CD8-positive, alpha-beta memory T cell (primary cell): ENCODE measurements around the gene LYPD6. TPM values are rescaled to one million over a fixed set of nuclear protein-coding genes. Genes with fewer than 3 reads are reported as not detected.

Experiments used
- CTCF ChIA-PET: fragments of 350-600 bp; sonication (Branson Sonifier 250); formaldehyde crosslinking; loops from one replicate; lab custom pipeline; 2021; ENCODE audit warnings: antibody characterized with exemption; lab: Charles Lee
- POLR2A ChIA-PET: fragments of 350-600 bp; sonication (Branson Sonifier 250); formaldehyde crosslinking; loops from one replicate; lab custom pipeline; 2021; ENCODE audit warnings: antibody characterized with exemption; lab: Charles Lee
- DNase-seq, 5 donors: peaks; one replicate each; pipeline versions ENCODE4 v3.0.0 to v3.0.0-alpha.2; 2020 to 2022; ENCODE audit warnings: mixed read lengths in 1 of 5
- H3K27ac ChIP-seq: one replicate; pipeline ENCODE4 v1.7.0; 2013; ENCODE audit warnings: low read depth, mild to moderate bottlenecking, low read length, moderate library complexity
- H3K27me3 ChIP-seq: 2 replicates; pipeline ENCODE4 v1.7.0; 2013; ENCODE audit warnings: low read length, mild to moderate bottlenecking; ENCODE audit not compliant: insufficient read depth, poor library complexity, severe bottlenecking
- H3K36me3 ChIP-seq: 2 replicates; pipeline ENCODE4 v1.7.0; 2013; ENCODE audit warnings: mild to moderate bottlenecking, low read length, moderate library complexity; ENCODE audit not compliant: insufficient read depth
- H3K4me1 ChIP-seq: 2 replicates; pipeline ENCODE4 v1.7.0; 2013; ENCODE audit warnings: mild to moderate bottlenecking, low read length, moderate library complexity; ENCODE audit not compliant: insufficient read depth
- H3K4me3 ChIP-seq: 2 replicates; pipeline ENCODE4 v1.7.0; 2013; ENCODE audit warnings: mild to moderate bottlenecking, low read length
- H3K9me3 ChIP-seq: 2 replicates; pipeline ENCODE4 v1.7.0; 2013; ENCODE audit warnings: mild to moderate bottlenecking, low read length
- H3K27ac Mint-ChIP-seq, 8 donors: one replicate each; pipeline ENCODE4 v1.8.0; 2020 to 2021; ENCODE audit warnings: mixed read lengths in 8 of 8, mild to moderate bottlenecking in 6 of 8, inconsistent platforms in 3 of 8, moderate library complexity in 3 of 8
- H3K27me3 Mint-ChIP-seq, 2 donors: one replicate each; pipeline ENCODE4 v1.8.0; 2020 to 2021; ENCODE audit warnings: mixed read lengths in 2 of 2, mild to moderate bottlenecking in 1 of 2, moderate library complexity in 1 of 2
- H3K36me3 Mint-ChIP-seq, 3 donors: one replicate each; pipeline ENCODE4 v1.8.0; 2020 to 2021; ENCODE audit warnings: mixed read lengths in 3 of 3, inconsistent platforms in 1 of 3, mild to moderate bottlenecking in 1 of 3
- H3K4me1 Mint-ChIP-seq, 3 donors: one replicate each; pipeline ENCODE4 v1.8.0; 2020 to 2021; ENCODE audit warnings: mixed read lengths in 3 of 3, inconsistent platforms in 1 of 3, mild to moderate bottlenecking in 1 of 3
- H3K4me3 Mint-ChIP-seq, 7 donors: one replicate each; pipeline ENCODE4 v1.8.0; 2020 to 2021; ENCODE audit warnings: mixed read lengths in 7 of 7, mild to moderate bottlenecking in 6 of 7, moderate library complexity in 4 of 7, inconsistent platforms in 2 of 7
- H3K9me3 Mint-ChIP-seq, 5 donors: one replicate each; pipeline ENCODE4 v1.8.0; 2020 to 2022; ENCODE audit warnings: mixed read lengths in 5 of 5, mild to moderate bottlenecking in 3 of 5, moderate library complexity in 2 of 5, inconsistent platforms in 1 of 5
- polyA plus RNA-seq: library from polyadenylated mRNA; unstranded; fragments of 300-500 nt; fragmentation: Illumina TruSeq; gene quantifications from one replicate; pipeline ENCODE4 v1.2.3, GENCODE V29; 2021
- total RNA-seq, 2 experiments: library from RNA; stranded (reverse); gene quantifications; one replicate each; pipeline ENCODE4 v1.2.3, GENCODE V29; 2021

The LYPD6 gene
- total and polyA plus RNA-seq, 3 experiments from 2014 or later = not detected

DNA sequence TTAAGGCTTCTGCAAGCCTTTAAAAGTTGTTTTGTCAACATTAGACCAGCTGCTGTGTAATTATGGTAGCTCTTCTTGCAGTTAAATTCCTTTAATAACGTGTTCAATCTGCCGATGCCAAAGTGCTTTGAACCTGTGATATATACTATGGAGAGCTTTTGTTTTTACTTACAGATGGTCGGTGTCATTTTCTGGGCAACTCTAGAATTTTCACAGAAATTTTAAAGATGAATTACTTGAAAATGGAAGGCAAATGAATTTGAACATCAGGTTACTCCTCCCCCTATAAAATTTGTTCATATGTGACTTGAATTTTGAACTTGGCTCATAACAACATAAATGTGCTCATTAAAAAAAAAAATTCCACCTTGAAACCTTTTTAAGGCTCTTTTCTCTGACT is 23.0 kb downstream of the LYPD6 start:
- DNase-seq = no peak
- ChIA-PET CTCF (no interaction called here), POLR2A (no interaction called here)
- H3K4me3 Mint-ChIP-seq = no peak overlapping the region
- Histone ChIP-seq H3K9me3 (no peaks in the 10 kb centered on the region), H3K36me3 (no peaks in the 10 kb centered on the region), H3K27ac (no peak overlapping the region), H3K4me3 (no peak overlapping the region), H3K27me3 (no peaks in the 10 kb centered on the region), H3K4me1 (no peaks in the 10 kb centered on the region)
- H3K27me3 Mint-ChIP-seq = no peaks in the 10 kb centered on the region
- H3K9me3 Mint-ChIP-seq = no peaks in the 10 kb centered on the region
- no peaks in the 10 kb centered on the region for H3K4me1 Mint-ChIP-seq
- H3K36me3 Mint-ChIP-seq = no peaks in the 10 kb centered on the region
- no peak overlapping the region for H3K27ac Mint-ChIP-seq

DNA sequence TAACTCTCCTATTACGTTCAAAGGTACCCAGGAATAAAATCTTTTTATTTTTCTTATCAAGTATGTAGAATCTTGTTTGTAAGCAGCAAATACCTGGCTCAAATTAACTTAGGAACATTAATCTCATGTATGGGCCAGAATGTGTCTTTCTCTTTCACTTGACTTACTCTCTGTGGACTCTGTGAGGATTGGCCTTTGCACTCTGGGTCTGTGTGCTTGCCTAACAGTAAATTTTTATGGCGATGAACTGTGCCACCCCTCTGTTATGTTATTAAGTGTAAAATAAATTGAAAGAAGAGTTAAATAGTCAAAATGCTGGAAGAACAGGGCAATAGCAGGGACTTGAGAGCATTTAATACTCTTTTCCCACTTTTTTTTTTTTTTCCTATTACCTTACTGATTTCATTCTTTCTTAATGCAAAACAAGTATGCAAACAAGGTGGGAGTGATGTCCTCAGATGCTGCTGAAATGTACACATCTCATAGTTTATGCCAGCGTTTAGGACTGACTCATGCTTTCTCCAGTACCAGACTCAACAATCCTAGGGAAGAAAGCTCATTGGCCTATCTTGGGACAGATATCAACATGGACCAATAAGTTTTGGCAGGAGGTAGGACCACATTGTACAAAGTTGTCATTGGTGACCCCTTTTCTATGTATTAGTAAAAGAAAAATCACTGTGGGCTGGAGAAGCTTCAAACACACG is 25.5 kb downstream of the LYPD6 start:
- Histone ChIP-seq H3K4me1 (no peaks in the 10 kb centered on the region), H3K27me3 (no peaks in the 10 kb centered on the region), H3K27ac (no peak overlapping the region), H3K9me3 (no peaks in the 10 kb centered on the region), H3K4me3 (no peak overlapping the region), H3K36me3 (no peaks in the 10 kb centered on the region)
- H3K27me3 Mint-ChIP-seq = peaks cover 0 to 4% of the 10 kb centered on the region in 2 donors
- no peaks in the 10 kb centered on the region for H3K36me3 Mint-ChIP-seq
- H3K27ac Mint-ChIP-seq = no peak overlapping the region
- CTCF ChIA-PET = no interaction called here
- POLR2A ChIA-PET = no interaction called here
- H3K4me3 Mint-ChIP-seq = no peak overlapping the region
- H3K4me1 Mint-ChIP-seq = peaks cover 0 to 8% (median 0%) of the 10 kb centered on the region in 3 donors
- no peaks in the 10 kb centered on the region for H3K9me3 Mint-ChIP-seq
- DNase-seq = no peak

- no peak for DNase-seq
- H3K4me1 Mint-ChIP-seq = peaks cover 0 to 8% (median 0%) of the 10 kb centered on the region in 3 donors
- ChIA-PET POLR2A (no interaction called here), CTCF (no interaction called here)
- peaks cover 3 to 12% of the 10 kb centered on the region in 2 donors for H3K27me3 Mint-ChIP-seq
- no peaks in the 10 kb centered on the region for H3K36me3 Mint-ChIP-seq
- Histone ChIP-seq H3K36me3 (no peaks in the 10 kb centered on the region), H3K9me3 (no peaks in the 10 kb centered on the region), H3K27me3 (no peaks in the 10 kb centered on the region), H3K4me1 (no peaks in the 10 kb centered on the region), H3K4me3 (no peak overlapping the region), H3K27ac (no peak overlapping the region)
- H3K9me3 Mint-ChIP-seq = no peaks in the 10 kb centered on the region
- H3K27ac Mint-ChIP-seq = no peak overlapping the region
- no peak overlapping the region for H3K4me3 Mint-ChIP-seq
Measured at GRCh38 chr2:149357058-149357457, 26.7 kb downstream of the LYPD6 start.

- H3K36me3 ChIP-seq = no peaks in the 10 kb centered on the region
- CTCF ChIA-PET = no interaction called here
- H3K4me1 ChIP-seq = no peaks in the 10 kb centered on the region
- no peaks in the 10 kb centered on the region for H3K9me3 ChIP-seq
- H3K27me3 ChIP-seq = no peaks in the 10 kb centered on the region
- POLR2A ChIA-PET = no interaction called here
- H3K27ac Mint-ChIP-seq = no peak overlapping the region
- peaks cover 0 to 8% (median 0%) of the 10 kb centered on the region in 3 donors for H3K4me1 Mint-ChIP-seq
- no peak overlapping the region for H3K4me3 ChIP-seq
- no peaks in the 10 kb centered on the region for H3K36me3 Mint-ChIP-seq
- DNase-seq = no peak
- peaks cover 0 to 3% (median 0%) of the 10 kb centered on the region in 5 donors for H3K9me3 Mint-ChIP-seq
- peaks cover 3 to 20% of the 10 kb centered on the region in 2 donors for H3K27me3 Mint-ChIP-seq
- no peak overlapping the region for H3K27ac ChIP-seq
- no peak overlapping the region for H3K4me3 Mint-ChIP-seq
Measured at GRCh38 chr2:149360106-149360505, 29.7 kb downstream of the LYPD6 start.

DNA sequence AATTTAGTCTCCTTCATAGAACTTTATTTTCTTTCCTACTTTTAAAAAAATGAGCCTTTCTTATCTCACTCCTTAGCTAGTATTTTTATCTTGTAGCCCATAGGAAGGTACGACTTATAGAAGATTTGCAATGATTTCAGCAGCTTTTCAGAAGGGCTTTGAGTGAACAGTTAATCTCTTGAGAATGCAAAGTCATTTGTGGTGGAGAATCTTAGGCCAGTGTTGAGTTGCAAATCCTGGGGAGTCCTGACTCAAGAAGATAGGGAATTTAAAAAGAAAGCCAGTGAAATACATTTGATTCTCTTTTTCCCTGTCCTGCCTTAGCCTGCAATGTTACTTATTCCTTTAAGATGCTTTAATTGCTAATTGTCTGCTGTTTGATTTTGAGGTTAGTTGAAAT is 33.6 kb downstream of the LYPD6 start:
- H3K4me3 Mint-ChIP-seq = no peak overlapping the region
- CTCF ChIA-PET = no interaction called here

GRCh38 chr2:149364839-149365238 is 34.5 kb downstream of the LYPD6 start:
- Histone ChIP-seq H3K27me3 (no peaks in the 10 kb centered on the region), H3K4me3 (no peak overlapping the region), H3K27ac (no peak overlapping the region), H3K9me3 (no peaks in the 10 kb centered on the region), H3K4me1 (no peaks in the 10 kb centered on the region), H3K36me3 (no peaks in the 10 kb centered on the region)
- Mint-ChIP-seq H3K4me3 (no peak overlapping the region), H3K36me3 (no peaks in the 10 kb centered on the region), H3K27me3 (peaks cover 11 to 32% of the 10 kb centered on the region in 2 donors), H3K9me3 (peaks cover 0 to 12% (median 1%) of the 10 kb centered on the region in 5 donors), H3K27ac (no peak overlapping the region), H3K4me1 (peaks cover 0 to 5% (median 0%) of the 10 kb centered on the region in 3 donors)
- POLR2A ChIA-PET = no interaction called here
- CTCF ChIA-PET = no interaction called here
- no peak for DNase-seq

More for the DNA sequence above, 33.6 kb downstream of the LYPD6 start:
- no peak overlapping the region for H3K27ac ChIP-seq
- H3K27me3 ChIP-seq = no peaks in the 10 kb centered on the region
- H3K4me3 ChIP-seq = no peak overlapping the region
- peaks cover 0 to 12% (median 1%) of the 10 kb centered on the region in 5 donors for H3K9me3 Mint-ChIP-seq
- peaks cover 10 to 32% of the 10 kb centered on the region in 2 donors for H3K27me3 Mint-ChIP-seq
- POLR2A ChIA-PET = no interaction called here
- H3K27ac Mint-ChIP-seq = no peak overlapping the region
- no peaks in the 10 kb centered on the region for H3K9me3 ChIP-seq
- H3K4me1 ChIP-seq = no peaks in the 10 kb centered on the region
- peaks cover 0 to 8% (median 0%) of the 10 kb centered on the region in 3 donors for H3K4me1 Mint-ChIP-seq
- H3K36me3 Mint-ChIP-seq = no peaks in the 10 kb centered on the region
- no peak for DNase-seq
- no peaks in the 10 kb centered on the region for H3K36me3 ChIP-seq

GRCh38 chr2:149365931-149366583 is 35.7 kb downstream of the LYPD6 start:
- Mint-ChIP-seq H3K4me3 (no peak overlapping the region), H3K4me1 (no peaks in the 10 kb centered on the region), H3K27me3 (peaks cover 11 to 26% of the 10 kb centered on the region in 2 donors), H3K36me3 (no peaks in the 10 kb centered on the region), H3K27ac (no peak overlapping the region), H3K9me3 (peaks cover 0 to 12% (median 1%) of the 10 kb centered on the region in 5 donors)
- H3K36me3 ChIP-seq = no peaks in the 10 kb centered on the region
- no peaks in the 10 kb centered on the region for H3K4me1 ChIP-seq
- DNase-seq = no peak
- H3K27me3 ChIP-seq = no peaks in the 10 kb centered on the region
- H3K27ac ChIP-seq = no peak overlapping the region
- ChIA-PET POLR2A (no interaction called here), CTCF (no interaction called here)
- H3K9me3 ChIP-seq = no peaks in the 10 kb centered on the region
- no peak overlapping the region for H3K4me3 ChIP-seq

DNA sequence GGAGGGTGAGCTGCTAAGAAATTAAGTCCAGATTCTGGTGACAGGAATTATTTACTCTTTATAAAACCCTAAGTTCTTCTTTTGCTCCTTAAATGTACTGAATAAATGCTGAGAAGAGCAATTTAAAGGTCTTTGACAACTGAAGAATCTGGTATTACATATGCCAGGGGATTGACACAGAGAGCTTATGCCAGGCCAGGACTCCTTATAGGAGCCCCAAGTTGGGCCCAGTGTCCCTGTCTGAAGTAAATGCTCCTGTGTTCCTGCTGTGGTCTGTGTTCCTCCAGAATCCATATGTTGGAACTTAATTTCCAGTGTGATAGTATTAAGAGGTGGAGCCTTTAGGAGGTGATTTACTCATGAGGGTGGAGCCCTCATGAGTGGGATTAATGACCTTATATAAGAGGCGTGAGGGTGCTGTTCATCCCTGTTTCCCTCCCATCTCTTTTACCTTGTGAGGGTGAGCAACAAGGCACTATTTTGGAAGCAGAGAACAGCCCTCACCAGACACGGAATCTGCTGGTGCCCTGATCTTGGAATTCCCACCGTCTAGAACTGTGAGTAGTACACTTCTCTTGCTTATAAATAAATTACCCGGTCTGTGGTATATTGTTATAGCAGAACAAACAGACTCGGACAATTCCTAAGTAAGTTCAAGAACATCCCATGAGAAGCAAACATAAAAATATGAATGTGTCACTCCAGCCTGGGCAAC is 39.8 kb downstream of the LYPD6 start:
- Mint-ChIP-seq H3K4me1 (no peaks in the 10 kb centered on the region), H3K27me3 (peaks cover 8 to 12% of the 10 kb centered on the region in 2 donors), H3K9me3 (peaks cover 0 to 12% (median 1%) of the 10 kb centered on the region in 5 donors), H3K4me3 (no peak overlapping the region), H3K27ac (no peak overlapping the region), H3K36me3 (no peaks in the 10 kb centered on the region)
- Histone ChIP-seq H3K27me3 (no peaks in the 10 kb centered on the region), H3K9me3 (no peaks in the 10 kb centered on the region), H3K4me3 (no peak overlapping the region), H3K4me1 (no peaks in the 10 kb centered on the region), H3K27ac (no peak overlapping the region), H3K36me3 (no peaks in the 10 kb centered on the region)
- ChIA-PET CTCF (interaction anchor here (0.7 kb wide), 1 partner anchor 8 kb away, joined by 3 read pairs; no protein-coding TSS in a partner anchor), POLR2A (no interaction called here)
- no peak for DNase-seq
